Nephron progenitor cell (in vitro differentiated cells): ENCODE measurements around the gene FAM98C.

ENCODE experiments used
- DNase-seq: peaks from one replicate; pipeline ENCODE4 v3.0.0; 2021
- H3K27ac Mint-ChIP-seq: 2 replicates; pipeline ENCODE4 v1.8.0; 2021; ENCODE audit warnings: mild to moderate bottlenecking, moderate library complexity, mixed read lengths
- H3K27me3 Mint-ChIP-seq: 2 replicates; pipeline ENCODE4 v1.8.0; 2021; ENCODE audit warnings: mild to moderate bottlenecking, low read depth, mixed read lengths; ENCODE audit not compliant: poor library complexity
- H3K36me3 Mint-ChIP-seq: 2 replicates; pipeline ENCODE4 v1.8.0; 2021; ENCODE audit warnings: low read depth, mixed read lengths
- H3K4me1 Mint-ChIP-seq: 2 replicates; pipeline ENCODE4 v1.8.0; 2021; ENCODE audit warnings: mixed read lengths
- H3K4me3 Mint-ChIP-seq: 2 replicates; pipeline ENCODE4 v1.8.0; 2021; ENCODE audit warnings: mild to moderate bottlenecking, moderate library complexity, mixed read lengths
- H3K9me3 Mint-ChIP-seq: 2 replicates; pipeline ENCODE4 v1.8.0; 2021; ENCODE audit warnings: mild to moderate bottlenecking, moderate library complexity, mixed read lengths
- TF ChIP-seq, protein P1 (sequence below): fragments of 200-600 bp; sonication (generic); IDR thresholded peaks from 2 replicates; pipeline ENCODE4 v1.5.0; 2021; ENCODE audit warnings: antibody characterized with exemption

FAM98C gene

DNA sequence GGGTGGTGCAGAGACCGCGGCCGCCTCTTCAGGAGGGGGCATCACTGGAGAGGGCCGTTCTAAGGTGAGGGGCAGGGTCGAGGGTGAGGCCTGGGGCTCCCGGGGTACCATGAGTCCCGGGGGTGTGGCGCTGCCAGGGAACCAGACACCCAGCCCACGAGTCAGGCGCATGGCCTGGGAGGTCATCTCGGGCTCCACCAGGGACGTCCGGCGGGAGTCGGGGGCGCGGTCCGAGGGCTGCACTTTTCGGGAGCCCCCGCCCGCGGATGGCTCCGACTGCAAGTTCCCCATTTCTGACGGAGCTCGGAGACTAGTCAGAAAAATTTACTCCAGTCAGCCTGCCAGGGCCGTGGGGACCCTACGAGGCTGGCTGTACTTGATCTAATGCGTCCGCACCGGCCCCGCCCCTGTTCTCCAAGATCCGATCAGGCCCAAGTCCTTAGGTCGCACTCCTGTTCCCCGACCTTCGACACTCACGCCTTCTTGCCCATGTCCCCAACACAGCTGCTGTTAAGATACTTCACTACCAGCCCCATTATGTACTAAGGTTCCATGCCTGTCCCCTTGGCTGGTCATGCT is 15.8 kb upstream of the FAM98C start:
- Mint-ChIP-seq H3K4me1 (peaks cover 31% of the 10 kb centered on the region), H3K9me3 (no peaks in the 10 kb centered on the region)
- TF ChIP-seq, protein P1, sequence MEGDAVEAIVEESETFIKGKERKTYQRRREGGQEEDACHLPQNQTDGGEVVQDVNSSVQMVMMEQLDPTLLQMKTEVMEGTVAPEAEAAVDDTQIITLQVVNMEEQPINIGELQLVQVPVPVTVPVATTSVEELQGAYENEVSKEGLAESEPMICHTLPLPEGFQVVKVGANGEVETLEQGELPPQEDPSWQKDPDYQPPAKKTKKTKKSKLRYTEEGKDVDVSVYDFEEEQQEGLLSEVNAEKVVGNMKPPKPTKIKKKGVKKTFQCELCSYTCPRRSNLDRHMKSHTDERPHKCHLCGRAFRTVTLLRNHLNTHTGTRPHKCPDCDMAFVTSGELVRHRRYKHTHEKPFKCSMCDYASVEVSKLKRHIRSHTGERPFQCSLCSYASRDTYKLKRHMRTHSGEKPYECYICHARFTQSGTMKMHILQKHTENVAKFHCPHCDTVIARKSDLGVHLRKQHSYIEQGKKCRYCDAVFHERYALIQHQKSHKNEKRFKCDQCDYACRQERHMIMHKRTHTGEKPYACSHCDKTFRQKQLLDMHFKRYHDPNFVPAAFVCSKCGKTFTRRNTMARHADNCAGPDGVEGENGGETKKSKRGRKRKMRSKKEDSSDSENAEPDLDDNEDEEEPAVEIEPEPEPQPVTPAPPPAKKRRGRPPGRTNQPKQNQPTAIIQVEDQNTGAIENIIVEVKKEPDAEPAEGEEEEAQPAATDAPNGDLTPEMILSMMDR, result no peak

GRCh38 chr19:38387550-38388348 is 15.1 kb upstream of the FAM98C start, which contains the start of gene GGN:
Gene GGN (minus strand): TSS chr19:38388034. CDS start chr19:38387261, 773 bp downstream.
- H3K4me1 Mint-ChIP-seq, result peaks cover 38% of the 10 kb centered on the region
- H3K36me3 Mint-ChIP-seq, result peaks cover 41% of the 10 kb centered on the region
- peak within 1 kb of the TSS; percentile 95 for H3K27ac Mint-ChIP-seq
- TF ChIP-seq, protein P1, result no peak
- peak; percentile 97 for DNase-seq
- H3K4me3 Mint-ChIP-seq, result peak within 1 kb of the TSS; percentile 90
- peaks cover 32% of the 10 kb centered on the region for H3K27me3 Mint-ChIP-seq
- H3K9me3 Mint-ChIP-seq, result no peaks in the 10 kb centered on the region

More for the DNA sequence above, 15.8 kb upstream of the FAM98C start:
- peaks cover 32% of the 10 kb centered on the region for H3K27me3 Mint-ChIP-seq
- DNase-seq, result no peak
- peaks cover 41% of the 10 kb centered on the region for H3K36me3 Mint-ChIP-seq
- peak overlapping the region; percentile 86 for H3K4me3 Mint-ChIP-seq
- peak overlapping the region; percentile 78 for H3K27ac Mint-ChIP-seq

DNA sequence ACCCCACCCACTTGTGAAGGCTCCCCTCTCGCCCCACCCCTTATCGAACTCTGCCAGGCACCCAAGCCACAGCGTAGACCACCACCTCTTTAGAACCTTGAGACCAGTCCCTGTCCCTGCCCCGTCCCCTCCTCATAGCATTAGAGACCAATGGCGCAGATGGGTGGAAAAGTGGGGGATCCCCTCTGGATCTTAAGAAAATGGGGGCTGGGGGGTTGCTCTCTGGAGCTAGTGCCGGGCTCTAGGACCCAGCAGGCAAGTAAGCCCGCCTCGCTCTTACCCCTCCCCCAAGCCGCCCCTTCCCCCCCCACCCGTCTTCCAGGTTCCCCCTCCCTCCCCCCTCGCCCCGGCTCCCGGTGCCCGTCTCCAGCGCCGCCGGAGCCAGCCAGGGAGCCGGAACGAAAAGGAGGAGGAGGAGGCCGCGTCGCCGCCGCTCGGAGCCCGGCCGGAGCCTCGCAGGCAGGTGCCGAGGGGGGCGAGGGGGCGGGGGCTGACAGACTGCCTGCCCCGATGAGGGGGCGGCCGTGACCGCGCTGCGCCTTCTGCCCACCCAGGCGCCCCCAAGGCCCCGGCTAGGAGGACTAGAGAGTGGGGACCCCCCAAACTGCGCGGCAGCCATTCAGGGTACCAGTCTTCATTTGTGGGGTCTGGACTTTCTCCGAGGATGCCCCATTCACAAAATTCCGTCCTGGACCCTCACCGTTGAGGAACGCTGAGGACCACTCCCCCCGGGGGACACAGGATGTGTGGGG is 14.4 kb upstream of the FAM98C start, which contains the start of gene SPRED3:
SPRED3 (plus strand) TSS at position 349 of the 752 bp plus-strand sequence. CDS start 1,606 bp downstream, outside the sequence.
- H3K4me3 Mint-ChIP-seq, result peak within 1 kb of the TSS; percentile 90
- H3K36me3 Mint-ChIP-seq, result peaks cover 38% of the 10 kb centered on the region
- peak; percentile 79 for DNase-seq
- peaks cover 40% of the 10 kb centered on the region for H3K4me1 Mint-ChIP-seq
- H3K27me3 Mint-ChIP-seq, result peaks cover 32% of the 10 kb centered on the region
- H3K27ac Mint-ChIP-seq, result peak within 1 kb of the TSS; percentile 95
- TF ChIP-seq, protein P1, result no peak
- no peaks in the 10 kb centered on the region for H3K9me3 Mint-ChIP-seq

DNA sequence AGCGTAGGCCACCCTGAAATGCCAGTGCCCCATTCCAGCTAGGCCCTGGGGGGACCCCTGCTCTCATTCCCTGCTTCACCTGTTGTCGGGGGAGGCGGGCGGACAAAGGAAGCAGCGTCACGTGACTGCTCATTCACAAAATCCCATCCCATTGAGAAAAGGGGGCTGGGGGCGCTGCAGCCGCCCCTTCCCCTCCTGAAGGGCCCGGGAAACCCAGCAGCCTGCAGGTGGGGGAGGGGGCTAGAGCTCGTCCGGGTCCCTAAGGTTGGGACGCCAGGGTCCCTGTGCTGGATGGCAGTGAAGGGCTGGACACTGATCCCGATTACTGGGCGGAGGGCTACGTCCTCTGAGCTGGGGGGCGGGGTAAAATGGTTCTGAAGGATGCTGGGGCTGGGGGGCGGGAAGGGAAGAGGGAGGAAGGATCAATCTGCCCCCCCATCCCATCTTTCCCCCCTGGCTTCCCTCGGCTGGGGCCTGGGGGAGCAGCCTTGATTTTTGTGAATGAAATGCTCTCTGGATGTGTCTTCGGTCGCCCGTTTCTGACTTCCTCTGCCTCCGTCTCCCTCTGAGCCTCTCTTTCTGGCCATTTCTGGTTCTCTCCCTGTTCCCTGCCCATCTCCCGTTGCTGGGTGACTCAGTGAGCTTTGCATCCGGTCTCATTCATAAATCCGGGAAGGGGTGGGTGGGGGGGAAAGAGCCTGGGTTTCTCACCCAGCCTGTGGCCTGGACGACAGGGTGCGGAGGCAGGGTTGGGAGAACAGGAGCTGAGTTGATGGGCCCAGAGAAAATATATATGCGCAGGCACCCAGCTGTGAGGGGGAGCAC is 13.6 kb upstream of the FAM98C start:
- Mint-ChIP-seq H3K27me3 (peaks cover 38% of the 10 kb centered on the region), H3K4me1 (peaks cover 47% of the 10 kb centered on the region), H3K36me3 (peaks cover 43% of the 10 kb centered on the region), H3K27ac (no peak overlapping the region), H3K4me3 (peak overlapping the region; percentile 90), H3K9me3 (peaks cover 6% of the 10 kb centered on the region)
- TF ChIP-seq, protein P1, result no peak
- peak; percentile 44 for DNase-seq
